ENCODE results near the gene C19orf12. TPM values are rescaled to one million over a fixed set of nuclear protein-coding genes. Genes with fewer than 3 reads are reported as not detected.
A peak's percentile ranks its signal among the peaks of the same experiment; 100 is the strongest.
"Not testable (repeated sequence)": the region's sequence is repeated elsewhere in the genome, so short reads cannot be mapped to it uniquely, and the experiment has no call there.

The C19orf12 gene
- total and polyA plus RNA-seq, 7 donors, result 37.5 to 142 (median 65.4) TPM

- Histone ChIP-seq H3K4me1 (peaks cover 36% of the 10 kb centered on the region), H3K36me3 (ENCODE audit: insufficient read depth in 1 of 2, low read depth in 1 of 2) (peaks cover 0 to 30% of the 10 kb centered on the region in 2 donors), H3K9me3 (no peaks in the 10 kb centered on the region), H3K4me3 (no peak overlapping the region), H3K27me3 (ENCODE audit: insufficient read depth in 3 of 3, low read length in 2 of 3) (no peaks in the 10 kb centered on the region), H3K27ac (no peak overlapping the region)
- TF ChIP-seq, protein P1, sequence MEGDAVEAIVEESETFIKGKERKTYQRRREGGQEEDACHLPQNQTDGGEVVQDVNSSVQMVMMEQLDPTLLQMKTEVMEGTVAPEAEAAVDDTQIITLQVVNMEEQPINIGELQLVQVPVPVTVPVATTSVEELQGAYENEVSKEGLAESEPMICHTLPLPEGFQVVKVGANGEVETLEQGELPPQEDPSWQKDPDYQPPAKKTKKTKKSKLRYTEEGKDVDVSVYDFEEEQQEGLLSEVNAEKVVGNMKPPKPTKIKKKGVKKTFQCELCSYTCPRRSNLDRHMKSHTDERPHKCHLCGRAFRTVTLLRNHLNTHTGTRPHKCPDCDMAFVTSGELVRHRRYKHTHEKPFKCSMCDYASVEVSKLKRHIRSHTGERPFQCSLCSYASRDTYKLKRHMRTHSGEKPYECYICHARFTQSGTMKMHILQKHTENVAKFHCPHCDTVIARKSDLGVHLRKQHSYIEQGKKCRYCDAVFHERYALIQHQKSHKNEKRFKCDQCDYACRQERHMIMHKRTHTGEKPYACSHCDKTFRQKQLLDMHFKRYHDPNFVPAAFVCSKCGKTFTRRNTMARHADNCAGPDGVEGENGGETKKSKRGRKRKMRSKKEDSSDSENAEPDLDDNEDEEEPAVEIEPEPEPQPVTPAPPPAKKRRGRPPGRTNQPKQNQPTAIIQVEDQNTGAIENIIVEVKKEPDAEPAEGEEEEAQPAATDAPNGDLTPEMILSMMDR (IDR thresholded peaks at IDR 0.05), result no peak
- ATAC-seq (no peak), DNase-seq (no peak)
- WGBS, 3 donors, result 75 to 82% (median 82%) methylated on average over 6 of the region's 6 CpGs
- intact Hi-C loops (cut with DNase I), result no loop called here
These were observed 3.4 kb downstream of the C19orf12 start for GRCh38 chr19:29711584-29712132.

GRCh38 chr19:29709440-29709798 lies 5.6 kb downstream of the C19orf12 start:
- intact Hi-C loops (cut with DNase I); DNase-seq; H3K9me3 ChIP-seq; H3K4me3 ChIP-seq; ATAC-seq; H3K27me3 ChIP-seq (ENCODE audit: insufficient read depth in 3 of 3, low read length in 2 of 3): not testable (repeated sequence)
- Histone ChIP-seq H3K27ac (peak overlapping the region; percentile 67), H3K4me1 (peaks cover 35% of the 10 kb centered on the region), H3K36me3 (ENCODE audit: insufficient read depth in 1 of 2, low read depth in 1 of 2) (peaks cover 0 to 50% of the 10 kb centered on the region in 2 donors)
- WGBS, 3 donors, result 90 to 100% (median 95%) methylated on average over 2 of the region's 2 CpGs

- TF ChIP-seq, protein P1 (IDR thresholded peaks at IDR 0.05), result no peak
- DNase-seq, result peak; percentile 45 to 80
- intact Hi-C loops (cut with DNase I), result no loop called here
- Histone ChIP-seq H3K27ac (peak overlapping the region; percentile 67), H3K27me3 (ENCODE audit: insufficient read depth in 3 of 3, low read length in 2 of 3) (no peaks in the 10 kb centered on the region), H3K36me3 (ENCODE audit: insufficient read depth in 1 of 2, low read depth in 1 of 2) (peaks cover 0 to 56% of the 10 kb centered on the region in 2 donors), H3K4me1 (peaks cover 30% of the 10 kb centered on the region), H3K9me3 (no peaks in the 10 kb centered on the region), H3K4me3 (peak overlapping the region; percentile 6)
- peak; percentile 72 to 92 (median 82) for ATAC-seq
- WGBS, 3 donors, result 32 to 46% (median 35%) methylated on average over 18 of the region's 18 CpGs
These were observed 6.3 kb downstream of the C19orf12 start for GRCh38 chr19:29708554-29709439.

GRCh38 chr19:29706635-29707034 lies 8.4 kb downstream of the C19orf12 start:
- no peaks in the 10 kb centered on the region for H3K27me3 ChIP-seq (ENCODE audit: insufficient read depth in 3 of 3, low read length in 2 of 3)
- H3K36me3 ChIP-seq (ENCODE audit: insufficient read depth in 1 of 2, low read depth in 1 of 2), result peaks cover 2 to 65% of the 10 kb centered on the region in 2 donors
- H3K9me3 ChIP-seq, result no peaks in the 10 kb centered on the region
- intact Hi-C loops (cut with DNase I), result no loop called here
- peak overlapping the region; percentile 30 for H3K27ac ChIP-seq
- DNase-seq, result no peak
- no peak for ATAC-seq
- H3K4me3 ChIP-seq, result no peak overlapping the region
- H3K4me1 ChIP-seq, result peaks cover 25% of the 10 kb centered on the region
- TF ChIP-seq, protein P1 (IDR thresholded peaks at IDR 0.05), result no peak
- 48 to 62% (median 55%) methylated on average over 6 of the region's 6 CpGs for WGBS, 3 donors

GRCh38 chr19:29705706-29706105 lies 9.4 kb downstream of the C19orf12 start:
- H3K4me1 ChIP-seq, result peaks cover 25% of the 10 kb centered on the region
- TF ChIP-seq, protein P1 (IDR thresholded peaks at IDR 0.05), result no peak
- ATAC-seq, result no peak
- 89 to 94% (median 91%) methylated on average over 9 of the region's 9 CpGs for WGBS, 3 donors
- H3K27ac ChIP-seq, result no peak overlapping the region
- H3K36me3 ChIP-seq (ENCODE audit: insufficient read depth in 1 of 2, low read depth in 1 of 2), result peaks cover 2 to 68% of the 10 kb centered on the region in 2 donors
- no peak for DNase-seq
- no peak overlapping the region for H3K4me3 ChIP-seq
- H3K27me3 ChIP-seq (ENCODE audit: insufficient read depth in 3 of 3, low read length in 2 of 3), result no peaks in the 10 kb centered on the region
- intact Hi-C loops (cut with DNase I), result no loop called here
- no peaks in the 10 kb centered on the region for H3K9me3 ChIP-seq

All from psoas muscle (tissue), 8 donors.